ENCODE results near the gene APOB.

The APOB gene

GRCh38 chr2:21019000-21019677, 24.7 kb downstream of the APOB start:
- no peak for DNase-seq (ENCODE audit: low read depth)

GRCh38 chr2:21018290-21018689, 25.6 kb downstream of the APOB start:
- no peak for DNase-seq (ENCODE audit: low read depth)

- DNase-seq (ENCODE audit: low read depth), result no peak
Measured at GRCh38 chr2:21017748-21018276, 26.1 kb downstream of the APOB start.

- DNase-seq (ENCODE audit: low read depth), result no peak
Measured at GRCh38 chr2:21015281-21015645, 28.6 kb downstream of the APOB start.

- DNase-seq (ENCODE audit: low read depth), result no peak
Measured at GRCh38 chr2:21014364-21015280, 29.3 kb downstream of the APOB start.

GRCh38 chr2:21013043-21013816, 30.6 kb downstream of the APOB start:
- no peak for DNase-seq (ENCODE audit: low read depth)

GRCh38 chr2:21012557-21012937, 31.3 kb downstream of the APOB start:
- DNase-seq (ENCODE audit: low read depth), result no peak

GRCh38 chr2:21011876-21012556, 31.9 kb downstream of the APOB start:
- no peak for DNase-seq (ENCODE audit: low read depth)

- DNase-seq (ENCODE audit: low read depth), result no peak
Measured at GRCh38 chr2:21011453-21011852, 32.4 kb downstream of the APOB start.

GRCh38 chr2:21010813-21011439, 32.9 kb downstream of the APOB start:
- DNase-seq (ENCODE audit: low read depth), result no peak

GRCh38 chr2:21009662-21010225, 34.1 kb downstream of the APOB start:
- DNase-seq (ENCODE audit: low read depth), result no peak

- no peak for DNase-seq (ENCODE audit: low read depth)
Measured at GRCh38 chr2:21008790-21009661, 34.8 kb downstream of the APOB start.

- no peak for DNase-seq (ENCODE audit: low read depth)
Measured at GRCh38 chr2:21008014-21008789, 35.7 kb downstream of the APOB start.

- no peak for DNase-seq (ENCODE audit: low read depth)
Measured at GRCh38 chr2:21007129-21008013, 36.5 kb downstream of the APOB start.

- DNase-seq (ENCODE audit: low read depth), result no peak
Measured at GRCh38 chr2:21006423-21007128, 37.3 kb downstream of the APOB start.

- DNase-seq (ENCODE audit: low read depth), result no peak
Measured at GRCh38 chr2:21005700-21006422, 38.0 kb downstream of the APOB start.

All from ELR (cell line).